GM23338 (cell line): ENCODE measurements around the gene FHIT. TPM values are rescaled to one million over a fixed set of nuclear protein-coding genes. Genes with fewer than 3 reads are reported as not detected.

ENCODE experiments used
- ATAC-seq: fragments of 200-7000 bp; cut with Tn5 transposase; 3 replicates; pipeline ENCODE4 v1.9.1; 2020
- DNase-seq: peaks from one replicate; pipeline ENCODE4 v3.0.0-alpha.2; 2015; ENCODE audit warnings: low spot score
- H2AFZ ChIP-seq: fragments of 200-600 bp; sonication (generic); 2 replicates; pipeline ENCODE4 v1.8.0; 2016; ENCODE audit warnings: antibody characterized with exemption, mild to moderate bottlenecking, moderate library complexity
- H3F3A ChIP-seq: fragments of 200-600 bp; sonication (generic); replicated peaks from 2 replicates; pipeline ENCODE4 v1.8.0; 2017; ENCODE audit warnings: antibody characterized with exemption, mixed run types, low read depth
- H3K27ac ChIP-seq: fragments of 200-600 bp; sonication (generic); 2 replicates; pipeline ENCODE4 v1.6.1; 2016; ENCODE audit warnings: low read depth
- H3K27me3 ChIP-seq: fragments of 200-600 bp; sonication (generic); 2 replicates; pipeline ENCODE4 v1.8.0; 2016; ENCODE audit warnings: mild to moderate bottlenecking, mixed run types, moderate library complexity; ENCODE audit not compliant: insufficient read depth
- H3K36me3 ChIP-seq: fragments of 200-600 bp; sonication (generic); 2 replicates; pipeline ENCODE4 v1.8.0; 2016; ENCODE audit warnings: mild to moderate bottlenecking; ENCODE audit not compliant: insufficient read depth
- H3K4me1 ChIP-seq: fragments of 200-600 bp; sonication (generic); 2 replicates; pipeline ENCODE4 v1.8.0; 2016; ENCODE audit warnings: mild to moderate bottlenecking, moderate library complexity; ENCODE audit not compliant: insufficient read depth
- H3K4me2 ChIP-seq: fragments of 200-600 bp; sonication (generic); 2 replicates; pipeline ENCODE4 v1.7.1; 2017; ENCODE audit warnings: mixed run types
- H3K4me3 ChIP-seq: fragments of 200-600 bp; sonication (generic); 2 replicates; pipeline ENCODE4 v1.6.1; 2016; ENCODE audit warnings: mixed run types
- H3K79me2 ChIP-seq: fragments of 200-600 bp; sonication (generic); replicated peaks from 2 replicates; pipeline ENCODE4 v1.8.0; 2017; ENCODE audit warnings: mild to moderate bottlenecking; ENCODE audit not compliant: insufficient read depth
- H3K9me2 ChIP-seq: fragments of 200-600 bp; sonication (generic); 2 replicates; pipeline ENCODE4 v1.8.0; 2017; ENCODE audit not compliant: insufficient read depth
- H4K20me1 ChIP-seq: fragments of 200-600 bp; sonication (generic); replicated peaks from 2 replicates; pipeline ENCODE4 v1.8.0; 2017; ENCODE audit warnings: mild to moderate bottlenecking; ENCODE audit not compliant: insufficient read depth
- H3K27ac Mint-ChIP-seq: 2 replicates; pipeline ENCODE4 v1.8.0; 2020; ENCODE audit warnings: inconsistent platforms, mild to moderate bottlenecking, moderate library complexity, mixed read lengths
- H3K27me3 Mint-ChIP-seq: 3 replicates; pipeline ENCODE4 v1.8.0; 2022; ENCODE audit warnings: low read depth, mild to moderate bottlenecking, moderate library complexity, mixed read lengths, inconsistent platforms; ENCODE audit not compliant: insufficient read depth, poor library complexity
- H3K36me3 Mint-ChIP-seq: 3 replicates; pipeline ENCODE4 v1.8.0; 2021; ENCODE audit warnings: low read depth, mild to moderate bottlenecking, inconsistent platforms, moderate library complexity, mixed read lengths
- H3K4me1 Mint-ChIP-seq: 3 replicates; pipeline ENCODE4 v1.8.0; 2020; ENCODE audit warnings: mild to moderate bottlenecking, inconsistent platforms, mixed read lengths
- H3K4me3 Mint-ChIP-seq: 3 replicates; pipeline ENCODE4 v1.8.0; 2021; ENCODE audit warnings: moderate library complexity, mild to moderate bottlenecking, inconsistent platforms, mixed read lengths
- H3K9me3 Mint-ChIP-seq: 3 replicates; pipeline ENCODE4 v1.8.0; 2020; ENCODE audit warnings: moderate library complexity, mild to moderate bottlenecking, inconsistent platforms, mixed read lengths
- CREB1 ChIP-seq: fragments of 250-450 bp; sonication (Bioruptor Pico); IDR thresholded peaks from 2 replicates; pipeline ENCODE4 v1.5.0; 2020; ENCODE audit warnings: low read depth, mild to moderate bottlenecking, moderate library complexity
- EZH2phosphoT487 ChIP-seq: fragments of 200-600 bp; sonication (generic); IDR thresholded peaks from one replicate; pipeline ENCODE4 v1.8.1; 2018; ENCODE audit warnings: antibody characterized with exemption; ENCODE audit not compliant: unreplicated experiment
- JUNB ChIP-seq: IDR thresholded peaks from one replicate; pipeline ENCODE4 v1.6.1; 2016; ENCODE audit warnings: antibody characterized with exemption; ENCODE audit not compliant: unreplicated experiment
- REST ChIP-seq: IDR thresholded peaks from one replicate; pipeline ENCODE4 v1.6.1; 2018; ENCODE audit warnings: antibody characterized with exemption; ENCODE audit not compliant: unreplicated experiment
- STAT1 ChIP-seq: IDR thresholded peaks from one replicate; pipeline ENCODE4 v1.6.1; 2016; ENCODE audit warnings: antibody characterized with exemption; ENCODE audit not compliant: unreplicated experiment
- polyA plus RNA-seq: library from polyadenylated mRNA; unstranded; fragments of >200 nt; fragmentation: Nextera tagmentation; extraction: Ambion mirVana; gene quantifications from 2 replicates; pipeline ENCODE4 v1.2.1, GENCODE V29; 2016
- total RNA-seq: library from RNA; depleted of rRNA; stranded (reverse); fragments of >200 nt; shearing (Covaris generic); gene quantifications from 2 replicates; pipeline ENCODE4 v1.2.3, GENCODE V29; 2014
- TF ChIP-seq, protein P1 (sequence below), 2 experiments: fragments of 200-600 bp in 1 of 2; sonication (generic) in 1 of 2; conservative IDR thresholded peaks; 2 replicates each; pipeline versions ENCODE4 v1.5.1 to v1.6.1; 2016 to 2017; ENCODE audit warnings: antibody characterized with exemption in 2 of 2, low read depth in 2 of 2, mild to moderate bottlenecking in 2 of 2, moderate library complexity in 1 of 2

Gene FHIT
- total and polyA plus RNA-seq, 2 experiments from 2014 or later: 3.0 to 8.3 TPM

DNA sequence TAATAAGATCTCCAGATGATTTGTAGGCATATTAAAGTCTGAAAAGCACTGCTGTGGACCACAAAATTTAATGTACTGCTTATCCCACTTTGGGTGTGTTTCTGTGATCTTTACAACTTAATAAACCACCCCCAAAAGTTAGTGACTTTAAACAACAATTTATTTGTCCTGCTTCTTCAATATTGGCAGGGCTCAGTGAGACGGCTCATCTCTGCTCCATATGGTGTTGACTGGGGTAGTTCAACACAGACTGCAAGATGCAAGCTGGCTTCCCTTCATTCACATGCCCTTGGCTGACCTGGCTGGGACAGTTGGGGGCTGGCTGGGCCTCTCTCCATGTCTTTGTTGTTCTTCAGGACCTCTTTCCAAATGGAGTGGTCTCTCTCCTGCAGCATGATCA, 337.8 kb downstream of the FHIT start:
- Mint-ChIP-seq H3K4me3 (no peak overlapping the region), H3K27ac (no peak overlapping the region), H3K27me3 (no peaks in the 10 kb centered on the region), H3K9me3 (peaks cover 3% of the 10 kb centered on the region; the same call in 1 of the 3 replicates), H3K36me3 (peaks cover 4% of the 10 kb centered on the region; the same call in 2 of the 3 replicates), H3K4me1 (no peaks in the 10 kb centered on the region)
- Histone ChIP-seq H3K4me1 (no peaks in the 10 kb centered on the region), H3K36me3 (no peaks in the 10 kb centered on the region), H2AFZ (no peak overlapping the region), H3K27me3 (no peaks in the 10 kb centered on the region), H3K4me2 (no peak overlapping the region), H3K79me2 (no peaks in the 10 kb centered on the region), H4K20me1 (no peaks in the 10 kb centered on the region), H3F3A (no peaks in the 10 kb centered on the region), H3K4me3 (no peak overlapping the region), H3K9me2 (no peaks in the 10 kb centered on the region), H3K27ac (no peak overlapping the region)
- DNase-seq (no peak), ATAC-seq (no peak)
- TF ChIP-seq CREB1 (no peak), EZH2phosphoT487 (no peak), REST (no peak)

DNA sequence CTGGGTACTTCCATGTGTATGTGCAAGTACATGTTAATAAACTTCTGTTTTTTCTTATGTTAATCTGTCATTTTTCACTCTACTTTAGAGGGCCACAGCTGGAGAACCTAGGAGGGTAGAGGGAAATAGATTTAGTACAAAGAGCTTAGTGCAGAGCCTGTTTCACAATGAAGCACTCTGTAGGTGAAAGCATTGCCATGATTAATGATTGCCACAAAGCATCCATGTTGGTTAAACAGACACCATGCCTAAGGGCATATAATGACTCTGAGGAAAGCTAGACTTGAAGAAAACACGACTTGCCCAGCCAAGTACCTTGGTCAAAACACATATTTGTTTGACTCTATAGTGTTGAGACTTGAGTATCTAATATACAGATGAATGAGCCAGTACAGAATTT, 338.4 kb downstream of the FHIT start:
- H3K79me2 ChIP-seq: no peaks in the 10 kb centered on the region
- no peaks in the 10 kb centered on the region for H3K36me3 ChIP-seq
- Mint-ChIP-seq H3K9me3 (peaks cover 3% of the 10 kb centered on the region; the same call in 1 of the 3 replicates), H3K36me3 (peaks cover 4% of the 10 kb centered on the region; the same call in 2 of the 3 replicates), H3K27me3 (no peaks in the 10 kb centered on the region), H3K4me3 (no peak overlapping the region), H3K4me1 (no peaks in the 10 kb centered on the region), H3K27ac (no peak overlapping the region)
- H3K4me3 ChIP-seq: no peak overlapping the region
- no peaks in the 10 kb centered on the region for H4K20me1 ChIP-seq
- no peaks in the 10 kb centered on the region for H3K27me3 ChIP-seq
- H3F3A ChIP-seq: no peaks in the 10 kb centered on the region
- ATAC-seq (no peak), DNase-seq (no peak)
- H2AFZ ChIP-seq: no peak overlapping the region
- no peak overlapping the region for H3K4me2 ChIP-seq
- no peaks in the 10 kb centered on the region for H3K9me2 ChIP-seq
- H3K27ac ChIP-seq: no peak overlapping the region
- H3K4me1 ChIP-seq: no peaks in the 10 kb centered on the region
- TF ChIP-seq REST (no peak), STAT1 (no peak), EZH2phosphoT487 (no peak), JUNB (no peak)
- TF ChIP-seq, protein P1, sequence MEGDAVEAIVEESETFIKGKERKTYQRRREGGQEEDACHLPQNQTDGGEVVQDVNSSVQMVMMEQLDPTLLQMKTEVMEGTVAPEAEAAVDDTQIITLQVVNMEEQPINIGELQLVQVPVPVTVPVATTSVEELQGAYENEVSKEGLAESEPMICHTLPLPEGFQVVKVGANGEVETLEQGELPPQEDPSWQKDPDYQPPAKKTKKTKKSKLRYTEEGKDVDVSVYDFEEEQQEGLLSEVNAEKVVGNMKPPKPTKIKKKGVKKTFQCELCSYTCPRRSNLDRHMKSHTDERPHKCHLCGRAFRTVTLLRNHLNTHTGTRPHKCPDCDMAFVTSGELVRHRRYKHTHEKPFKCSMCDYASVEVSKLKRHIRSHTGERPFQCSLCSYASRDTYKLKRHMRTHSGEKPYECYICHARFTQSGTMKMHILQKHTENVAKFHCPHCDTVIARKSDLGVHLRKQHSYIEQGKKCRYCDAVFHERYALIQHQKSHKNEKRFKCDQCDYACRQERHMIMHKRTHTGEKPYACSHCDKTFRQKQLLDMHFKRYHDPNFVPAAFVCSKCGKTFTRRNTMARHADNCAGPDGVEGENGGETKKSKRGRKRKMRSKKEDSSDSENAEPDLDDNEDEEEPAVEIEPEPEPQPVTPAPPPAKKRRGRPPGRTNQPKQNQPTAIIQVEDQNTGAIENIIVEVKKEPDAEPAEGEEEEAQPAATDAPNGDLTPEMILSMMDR (conservative IDR thresholded peaks at IDR 0.05; ENCODE audit: low read depth in 2 of 2): no peak
